Panc1 (cell line): ENCODE measurements around the gene CTDP1.

Source experiments
- TCF7L2 ChIP-seq: IDR thresholded peaks from 2 replicates; pipeline ENCODE4 v1.6.1; 2011; ENCODE audit warnings: mild to moderate bottlenecking, low read depth, low read length, inconsistent platforms
- TF ChIP-seq, protein P1 (sequence below): fragments of 450-650 bp; IDR thresholded peaks from 2 replicates; pipeline ENCODE4 v1.5.1; 2017; ENCODE audit warnings: mild to moderate bottlenecking

DNA sequence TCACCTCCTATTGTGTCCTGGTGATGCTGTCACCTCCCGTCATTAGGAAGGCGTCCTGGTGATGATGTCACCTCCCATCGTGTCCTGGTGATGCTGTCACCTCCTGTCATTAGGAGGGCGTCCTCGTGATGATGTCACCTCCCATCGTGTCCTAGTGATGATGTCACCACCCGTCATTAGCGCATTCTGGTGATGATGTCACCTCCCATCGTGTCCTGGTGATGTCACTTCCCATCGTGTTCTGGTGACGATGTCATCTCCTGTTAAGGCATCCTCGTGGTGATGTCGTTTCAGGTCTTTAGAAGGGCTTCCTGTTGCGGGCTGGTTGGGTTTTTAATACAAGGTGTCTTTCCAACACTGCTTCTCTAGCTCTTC, 40.7 kb downstream of the CTDP1 start:
- TF ChIP-seq, protein P1, sequence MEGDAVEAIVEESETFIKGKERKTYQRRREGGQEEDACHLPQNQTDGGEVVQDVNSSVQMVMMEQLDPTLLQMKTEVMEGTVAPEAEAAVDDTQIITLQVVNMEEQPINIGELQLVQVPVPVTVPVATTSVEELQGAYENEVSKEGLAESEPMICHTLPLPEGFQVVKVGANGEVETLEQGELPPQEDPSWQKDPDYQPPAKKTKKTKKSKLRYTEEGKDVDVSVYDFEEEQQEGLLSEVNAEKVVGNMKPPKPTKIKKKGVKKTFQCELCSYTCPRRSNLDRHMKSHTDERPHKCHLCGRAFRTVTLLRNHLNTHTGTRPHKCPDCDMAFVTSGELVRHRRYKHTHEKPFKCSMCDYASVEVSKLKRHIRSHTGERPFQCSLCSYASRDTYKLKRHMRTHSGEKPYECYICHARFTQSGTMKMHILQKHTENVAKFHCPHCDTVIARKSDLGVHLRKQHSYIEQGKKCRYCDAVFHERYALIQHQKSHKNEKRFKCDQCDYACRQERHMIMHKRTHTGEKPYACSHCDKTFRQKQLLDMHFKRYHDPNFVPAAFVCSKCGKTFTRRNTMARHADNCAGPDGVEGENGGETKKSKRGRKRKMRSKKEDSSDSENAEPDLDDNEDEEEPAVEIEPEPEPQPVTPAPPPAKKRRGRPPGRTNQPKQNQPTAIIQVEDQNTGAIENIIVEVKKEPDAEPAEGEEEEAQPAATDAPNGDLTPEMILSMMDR, result no peak
- no peak for TF ChIP-seq TCF7L2
